Kidney glomerular epithelial cell (primary cell): ENCODE data around the gene NFIX.

ENCODE experiments used
- DNase-seq: peaks from one replicate; lab custom pipeline; 2025; lab: John Stamatoyannopoulos, UW

Gene NFIX

DNA sequence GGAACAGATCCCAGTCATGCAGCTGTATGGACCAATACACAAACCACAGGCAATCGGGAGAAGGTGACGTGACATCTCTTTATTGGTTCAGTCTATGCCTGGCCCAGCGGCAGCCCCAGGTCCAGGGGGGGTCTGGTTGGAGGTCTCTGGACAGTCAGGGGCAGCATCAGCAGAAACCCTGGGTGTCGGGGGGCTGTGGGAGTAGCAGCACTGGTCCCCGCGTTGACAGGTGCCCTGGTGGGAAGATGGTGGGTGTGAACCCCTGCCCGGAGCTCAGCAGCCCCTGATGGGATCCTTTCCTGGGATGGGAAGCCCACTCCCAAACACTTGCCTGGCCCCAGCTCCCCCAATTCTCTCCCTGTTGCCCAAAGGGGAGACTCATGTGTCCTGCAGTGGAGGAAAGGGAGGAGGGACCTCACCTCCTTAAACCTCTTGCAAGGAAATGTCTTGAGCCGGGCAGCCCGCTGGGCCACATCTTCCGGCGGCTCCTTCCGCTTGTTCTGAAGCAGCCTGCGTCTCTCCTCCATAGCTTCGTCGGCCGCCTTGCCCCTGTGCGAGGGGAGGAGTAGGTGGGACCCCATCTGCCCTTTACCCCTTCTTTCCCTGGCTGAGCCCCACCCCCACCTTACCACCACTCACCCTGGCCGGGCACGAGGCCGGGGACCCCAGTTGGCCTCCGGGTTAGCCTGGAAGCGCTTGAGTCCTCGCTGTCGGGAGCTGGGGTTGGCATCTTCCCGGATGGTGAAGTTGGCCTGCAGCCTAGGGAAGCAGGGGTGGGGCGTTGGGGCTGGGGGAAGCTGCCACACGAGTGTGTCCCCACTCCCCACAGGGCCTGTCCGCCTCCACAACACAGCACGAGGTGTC is 109.8 kb downstream of the NFIX start:
- DNase-seq: no peak

DNA sequence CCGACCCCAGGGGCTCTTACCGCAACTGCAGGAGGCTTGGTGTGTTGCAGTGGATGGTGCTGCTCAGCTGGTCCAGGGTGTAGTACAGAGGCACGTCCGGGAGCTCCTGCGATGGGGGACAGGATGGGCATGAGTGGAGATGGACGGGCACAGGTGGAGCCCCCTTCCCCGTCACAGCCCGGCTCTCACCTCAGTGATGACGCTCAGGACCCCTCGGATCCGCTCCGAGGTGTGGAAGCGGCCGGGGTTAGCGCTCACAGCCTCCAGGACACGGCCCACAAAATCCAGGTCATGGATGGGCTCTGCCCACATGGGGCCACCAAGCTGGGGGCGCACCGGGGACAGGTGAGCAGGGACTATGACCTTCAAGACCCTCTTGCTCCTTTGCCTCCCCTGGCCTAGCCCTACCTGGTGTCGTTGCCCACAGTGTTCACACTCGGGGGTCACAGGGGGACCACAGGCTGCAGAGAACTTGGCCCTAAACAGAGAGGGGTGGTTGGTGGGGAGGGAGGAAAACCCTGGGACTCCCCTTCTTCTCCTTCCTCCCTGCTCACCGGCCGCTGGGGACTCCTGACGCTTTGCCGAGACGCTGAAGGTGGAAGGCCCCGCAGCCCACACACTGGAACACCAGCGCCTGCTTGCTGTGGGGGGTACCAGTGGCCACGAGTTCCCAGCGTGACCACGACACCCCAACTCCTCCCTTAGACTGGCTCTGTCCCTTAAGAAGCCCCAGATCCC is 114.3 kb downstream of the NFIX start:
- no peak for DNase-seq

DNA sequence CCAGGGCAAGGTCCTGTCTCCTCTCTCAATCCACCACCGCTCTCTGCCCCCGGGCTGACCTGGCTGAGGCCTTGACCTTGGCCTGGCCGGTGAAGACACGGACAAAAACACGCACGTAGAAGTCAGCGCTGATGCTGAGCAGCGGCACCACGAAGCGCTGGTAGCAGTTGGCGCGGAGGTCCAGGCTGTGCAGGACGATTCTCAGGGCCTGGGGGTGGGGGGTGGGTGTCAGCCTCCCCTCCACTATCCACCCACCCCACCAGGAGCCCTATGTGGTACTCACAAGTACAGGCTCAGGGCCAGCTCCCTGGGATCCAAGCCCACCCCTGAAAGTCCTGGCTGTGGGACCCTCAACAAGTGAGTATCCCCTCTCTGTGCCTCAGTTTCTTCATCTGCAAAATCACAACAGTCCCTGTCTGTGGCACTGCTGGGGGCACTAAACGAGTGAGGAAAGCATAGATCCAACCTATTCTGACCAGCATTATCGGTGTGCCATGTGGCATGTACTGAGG is 114.9 kb downstream of the NFIX start:
- DNase-seq: no peak

GRCh38 chr19:13112555-13112954 is 117.3 kb downstream of the NFIX start:
- no peak for DNase-seq

DNA sequence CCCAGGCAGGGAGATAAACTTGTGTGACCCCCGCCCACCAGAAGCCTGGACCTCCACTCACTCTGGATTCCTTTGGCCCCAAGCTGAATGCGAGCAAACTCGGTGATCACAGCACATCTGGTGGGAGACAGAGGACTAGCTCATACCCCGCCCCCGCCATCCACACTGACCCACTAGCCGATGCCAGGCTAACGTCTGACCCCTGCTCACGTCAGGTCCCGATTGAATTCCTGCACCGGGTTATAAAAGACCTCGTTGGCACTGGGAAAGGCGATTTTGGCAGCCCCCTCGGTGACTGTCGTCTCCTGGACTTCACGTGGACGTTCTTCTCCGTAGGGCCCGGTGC is 120.6 kb downstream of the NFIX start:
- DNase-seq: no peak

DNA sequence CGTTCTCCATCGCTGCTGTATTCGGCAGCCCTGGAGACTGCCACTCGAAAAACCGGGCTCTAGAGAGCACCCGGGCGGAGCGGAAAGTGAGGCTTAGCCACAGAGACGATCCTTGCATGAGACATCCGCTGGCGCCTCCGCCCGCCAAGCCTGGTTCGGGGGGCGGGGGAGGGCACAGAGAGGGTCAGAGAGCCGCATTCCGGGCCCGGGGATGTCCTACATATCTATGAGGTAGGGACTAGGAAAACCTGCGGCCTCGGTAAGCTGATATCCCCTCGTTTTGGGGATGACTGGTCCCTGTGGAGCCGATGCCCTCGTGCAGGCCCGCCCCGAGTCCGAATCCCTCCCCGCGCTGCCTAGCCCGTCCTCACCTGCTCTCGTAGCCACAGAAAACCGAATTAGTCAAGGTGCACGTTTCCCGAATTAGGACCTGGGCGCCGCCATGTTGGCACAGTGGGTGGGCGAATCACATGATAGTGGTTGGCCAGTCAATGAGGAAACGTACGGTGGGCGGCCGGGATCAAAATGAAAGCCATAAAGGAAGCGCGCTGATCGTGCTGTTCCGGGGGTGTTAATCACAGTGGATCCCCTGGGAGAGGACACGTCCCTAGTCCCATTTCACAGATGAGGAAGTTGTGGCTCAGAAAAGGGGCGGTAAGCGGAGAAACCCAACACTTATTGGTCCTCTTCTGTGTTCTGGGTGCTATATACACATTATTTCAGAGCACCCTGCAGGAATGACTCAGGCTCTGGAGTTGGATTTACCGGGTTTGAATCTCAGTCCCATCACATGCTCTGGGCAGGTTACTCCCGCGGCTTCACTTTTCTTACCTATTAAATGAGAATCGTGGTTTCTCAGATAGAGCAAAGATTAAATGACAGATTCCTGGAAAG is 121.3 kb downstream of the NFIX start, which contains the start of gene TRMT1:
TRMT1 (minus strand) TSS at position 459 of the 894 bp plus-strand sequence; CDS start at position 118, 341 bp downstream.
- DNase-seq: peak; percentile 90

DNA sequence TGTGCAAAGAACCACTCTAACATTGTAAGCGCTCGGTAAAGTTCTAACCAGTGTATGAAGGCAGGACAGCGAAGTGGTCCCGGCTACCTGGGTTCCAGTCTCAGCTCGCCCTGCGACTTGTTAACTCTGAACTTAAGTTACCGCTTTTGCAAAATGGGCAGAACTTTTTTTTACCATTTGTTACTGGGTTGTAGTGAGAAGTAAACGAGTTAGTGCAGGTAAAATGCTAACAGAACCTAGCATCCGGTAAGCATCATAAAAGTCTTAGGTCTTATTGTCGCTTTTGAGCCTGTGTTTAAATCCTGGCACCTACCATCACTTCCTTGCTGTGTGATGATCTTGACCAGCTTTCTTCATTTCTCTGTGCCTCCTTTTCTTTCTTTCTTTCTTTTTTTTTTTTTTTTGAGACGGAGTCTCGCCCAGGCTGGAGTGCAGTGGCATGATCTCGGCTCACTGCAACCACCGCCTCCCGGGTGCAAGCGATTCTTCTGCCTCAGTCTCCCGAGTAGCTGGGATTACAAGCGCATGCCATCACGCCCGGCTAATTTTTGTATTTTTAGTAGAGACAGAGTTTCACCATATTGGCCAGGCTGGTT is 122.0 kb downstream of the NFIX start:
- DNase-seq: no peak

- DNase-seq: peak; percentile 63
Measured at GRCh38 chr19:13117772-13118423, 122.6 kb downstream of the NFIX start, which contains the start of gene NACC1. NACC1 (plus strand) TSS chr19:13118264; CDS start chr19:13135208, 16,944 bp downstream.

- DNase-seq: peak; percentile 18
Measured at GRCh38 chr19:13118424-13119193, 123.3 kb downstream of the NFIX start.

DNA sequence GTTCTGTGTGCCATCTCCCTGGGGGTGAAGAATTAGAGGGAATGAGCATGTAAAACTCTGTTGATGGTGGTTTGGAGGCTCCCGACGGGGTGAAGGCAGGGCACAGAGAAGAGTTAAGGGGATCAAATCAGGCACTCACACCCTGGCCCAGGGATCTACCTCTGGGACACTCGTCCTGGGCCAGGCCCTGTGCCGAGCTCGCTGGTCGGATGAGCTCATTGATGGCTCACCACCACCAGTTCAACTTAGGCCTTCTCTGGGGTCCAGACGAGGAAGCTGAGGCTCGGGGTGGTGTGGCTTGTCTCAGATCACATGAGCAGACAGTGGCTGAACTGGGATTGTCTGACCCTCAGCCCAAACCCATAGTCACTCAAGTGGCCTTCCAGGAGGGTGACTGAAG is 124.4 kb downstream of the NFIX start:
- DNase-seq: no peak

- no peak for DNase-seq
Measured at GRCh38 chr19:13120031-13120430, 124.8 kb downstream of the NFIX start.

DNA sequence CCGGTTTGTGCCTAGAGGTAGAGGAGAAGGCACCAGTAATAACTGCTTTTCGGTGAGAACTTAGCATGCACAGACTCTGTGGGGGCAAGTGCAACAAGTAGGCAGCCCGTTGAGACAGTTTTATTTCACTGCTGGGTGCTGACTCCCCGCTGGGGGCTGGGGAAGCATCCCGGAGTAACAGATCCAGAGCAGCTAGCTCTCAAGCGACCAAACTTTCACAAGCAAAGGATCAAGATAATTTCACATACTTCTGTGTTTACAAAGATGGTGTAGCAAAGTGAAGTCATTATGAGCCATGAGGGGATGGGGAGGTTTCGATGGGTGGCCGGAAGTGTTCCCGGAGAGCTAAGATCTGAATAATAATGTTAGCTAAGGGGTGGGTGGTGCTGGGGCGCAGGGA is 125.5 kb downstream of the NFIX start:
- no peak for DNase-seq

GRCh38 chr19:13121551-13122274 is 126.4 kb downstream of the NFIX start:
- no peak for DNase-seq

GRCh38 chr19:13122275-13122878 is 127.1 kb downstream of the NFIX start:
- DNase-seq: no peak

DNA sequence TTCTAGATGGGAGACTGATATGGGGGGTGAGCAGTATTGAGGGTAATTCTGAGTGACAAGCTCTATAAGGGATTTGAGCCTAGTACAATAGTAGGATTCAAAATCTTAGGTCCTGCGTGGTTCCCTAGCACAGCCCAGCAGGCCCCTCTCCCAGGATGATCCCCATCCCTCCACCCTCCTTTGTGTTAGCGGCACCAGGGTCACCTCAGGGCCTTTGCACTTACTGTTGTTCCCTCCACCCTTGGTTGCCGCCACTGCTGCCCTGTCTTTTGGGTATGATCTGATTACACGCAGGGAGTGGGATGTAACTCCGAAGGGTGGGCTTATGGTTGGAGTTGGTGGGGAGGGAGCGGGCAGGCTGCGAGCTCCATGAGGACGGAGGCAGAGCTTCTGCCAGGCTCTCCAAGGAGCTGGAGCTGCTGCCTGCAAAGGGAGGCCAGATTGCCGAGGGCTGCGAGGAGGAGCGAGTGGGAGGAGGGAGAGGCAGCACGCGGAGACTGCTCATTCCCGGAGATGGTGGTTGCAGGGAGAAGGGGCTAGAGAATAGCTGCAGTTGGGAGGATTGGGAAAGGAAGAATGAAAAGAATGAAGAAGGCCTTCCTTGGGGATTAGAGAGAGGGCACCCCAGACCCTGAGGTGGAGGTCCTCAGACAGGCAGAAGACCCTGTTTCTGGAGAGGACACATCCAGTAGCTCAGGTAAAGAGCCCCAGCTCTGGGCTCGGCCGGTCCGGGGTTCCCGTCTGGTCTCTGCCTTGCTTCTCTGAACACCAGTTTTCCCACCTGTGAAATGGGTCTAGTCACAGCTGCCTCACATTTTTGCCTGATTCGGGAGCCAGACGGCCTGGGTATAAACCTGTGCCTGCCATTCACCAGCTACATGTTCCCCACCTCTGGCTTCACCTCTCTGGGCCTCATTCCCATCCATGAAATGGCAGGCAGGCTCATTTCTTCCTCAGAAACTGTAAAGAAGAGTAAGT is 128.0 kb downstream of the NFIX start:
- no peak for DNase-seq

DNA sequence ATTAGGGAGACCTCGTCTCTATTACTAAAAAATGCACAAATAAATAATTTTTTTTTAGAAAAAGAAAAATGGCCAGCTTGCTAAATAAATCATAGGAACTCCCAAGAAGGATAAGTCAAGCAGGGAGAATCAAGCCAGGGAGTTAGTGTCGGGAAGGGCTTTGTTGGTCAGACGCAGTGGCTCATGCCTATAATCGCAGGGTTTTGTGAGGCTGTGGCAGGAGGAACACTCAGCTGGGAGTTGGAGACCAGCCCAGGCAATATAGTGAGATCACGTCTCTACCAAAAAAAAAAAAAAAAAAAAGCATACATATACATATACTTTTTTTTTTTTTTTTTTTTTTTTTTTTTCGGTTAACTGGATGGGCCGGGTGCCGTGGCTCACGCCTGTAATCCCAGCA is 131.8 kb downstream of the NFIX start:
- no peak for DNase-seq

DNA sequence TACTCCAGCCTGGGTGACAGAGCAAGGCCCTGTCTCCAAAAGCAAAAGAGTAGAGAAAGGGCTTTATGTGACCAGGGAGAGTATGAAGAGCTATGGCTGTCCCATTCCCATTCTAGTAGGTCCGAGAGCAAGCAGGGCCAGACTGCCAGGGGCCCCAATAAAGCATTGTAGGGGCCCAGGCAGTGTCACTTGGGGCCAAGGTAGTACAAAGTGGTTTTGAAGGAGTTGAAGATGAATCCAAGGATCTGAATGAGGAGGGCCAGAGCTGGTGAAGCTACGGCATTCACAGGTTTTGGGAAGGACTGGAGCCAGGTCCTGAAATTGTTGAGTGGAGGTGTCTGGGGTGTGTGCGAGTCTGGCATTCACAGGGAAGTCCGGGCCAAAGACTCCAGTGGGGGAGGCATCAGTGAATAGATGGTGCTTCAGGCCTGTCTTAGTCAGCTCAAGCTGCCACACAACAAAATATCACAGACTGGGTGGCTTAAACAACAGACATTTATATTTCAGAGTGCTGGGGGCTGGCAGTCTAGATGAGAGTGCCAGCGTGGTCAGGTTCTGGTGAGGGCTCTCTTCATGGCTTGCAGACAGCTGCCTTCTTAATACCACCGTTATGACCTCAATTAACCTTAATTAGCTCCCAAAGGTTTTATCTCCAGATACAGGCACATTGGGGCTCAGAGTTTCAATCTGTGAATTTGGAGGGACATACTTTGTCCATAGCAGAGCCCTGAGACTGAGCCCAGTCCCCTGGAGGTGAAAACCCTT is 132.7 kb downstream of the NFIX start:
- DNase-seq: no peak
